Hepatocyte (in vitro differentiated cells): ENCODE measurements around the gene CAPN12.

Experiments
- CTCF ChIP-seq: fragments of 200-600 bp; sonication (generic); IDR thresholded peaks from 2 replicates; pipeline ENCODE4 v1.5.1; 2016; ENCODE audit warnings: antibody characterized with exemption, mild to moderate bottlenecking; ENCODE audit not compliant: poor library complexity
- EZH2phosphoT487 ChIP-seq: fragments of 200-600 bp; sonication (generic); IDR thresholded peaks from one replicate; pipeline ENCODE4 v1.6.1; 2018; ENCODE audit warnings: antibody characterized with exemption, mild to moderate bottlenecking, low read depth, moderate library complexity; ENCODE audit not compliant: unreplicated experiment, severe bottlenecking

- TF ChIP-seq CTCF (no peak), EZH2phosphoT487 (no peak)
Measured at GRCh38 chr19:38709671-38710415, 34.4 kb downstream of the CAPN12 start.
